HepG2 (cell line): ENCODE data around the gene TCAP. TPM values are rescaled to one million over a fixed set of nuclear protein-coding genes. Genes with fewer than 3 reads are reported as not detected.

Experiments
- ATF1 ChIP-seq: IDR thresholded peaks from 2 replicates; pipeline ENCODE4 v1.6.1; 2016; ENCODE audit warnings: mild to moderate bottlenecking, control low read depth
- CREBL2 ChIP-seq: sonication (generic); formaldehyde crosslinking; IDR thresholded peaks from 2 replicates; pipeline ENCODE4 v1.8.1; 2023; ENCODE audit warnings: missing genetic modification reagents, mild to moderate bottlenecking, borderline replicate concordance
- DDIT3 ChIP-seq: sonication (generic); formaldehyde crosslinking; IDR thresholded peaks from 2 replicates; pipeline ENCODE4 v1.4.0; 2020; ENCODE audit warnings: mild to moderate bottlenecking, missing genetic modification reagents
- KIAA2018 ChIP-seq: sonication (generic); formaldehyde crosslinking; IDR thresholded peaks from 2 replicates; pipeline ENCODE4 v1.5.0; 2020; ENCODE audit warnings: mild to moderate bottlenecking, missing genetic modification reagents, borderline replicate concordance
- MAFK ChIP-seq, 2 experiments: IDR thresholded peaks in 1 of 2; conservative IDR thresholded peaks in 1 of 2; 2 replicates each; pipeline ENCODE4 v1.6.1; 2011; ENCODE audit warnings: improper control_type of control experiment in 2 of 2, low read length in 2 of 2
- NFATC3 ChIP-seq: sonication (generic); formaldehyde crosslinking; IDR thresholded peaks from 2 replicates; pipeline ENCODE4 v1.5.1; 2020; ENCODE audit warnings: mild to moderate bottlenecking, missing genetic modification reagents
- NRL ChIP-seq: sonication (generic); formaldehyde crosslinking; IDR thresholded peaks from 2 replicates; pipeline ENCODE4 v1.5.0; 2020; ENCODE audit warnings: missing genetic modification reagents, mild to moderate bottlenecking, moderate library complexity, borderline replicate concordance
- SOX6 ChIP-seq, 2 experiments: fragments of 450-650 bp in 1 of 2; sonication (generic) in 1 of 2; formaldehyde crosslinking in 1 of 2; IDR thresholded peaks; 2 replicates each; pipeline versions ENCODE4 v1.4.0 to v1.6.1; 2017 to 2020; ENCODE audit warnings: antibody characterized with exemption in 1 of 2, mild to moderate bottlenecking in 1 of 2, missing genetic modification reagents in 1 of 2
- TFDP1 ChIP-seq: IDR thresholded peaks from 2 replicates; pipeline ENCODE4 v1.6.1; 2016; ENCODE audit warnings: missing compliant biosample characterization, missing genetic modification reagents, borderline replicate concordance
- YY1 ChIP-seq: IDR thresholded peaks from 2 replicates; pipeline ENCODE4 v1.6.1; 2011; ENCODE audit warnings: low read length, low read depth, moderate library complexity, mild to moderate bottlenecking; ENCODE audit not compliant: insufficient read depth, insufficient replicate concordance
- ZBTB33 ChIP-seq: sonication (generic); formaldehyde crosslinking; IDR thresholded peaks from 2 replicates; pipeline ENCODE4 v1.4.0; 2020; ENCODE audit warnings: missing genetic modification reagents
- ZNF770 ChIP-seq: sonication (generic); formaldehyde crosslinking; IDR thresholded peaks from 2 replicates; pipeline ENCODE4 v1.5.0; 2020; ENCODE audit warnings: mild to moderate bottlenecking, missing genetic modification reagents
- polyA plus RNA-seq, 8 experiments: library from polyadenylated mRNA; depleted of rRNA in 3 of 8; stranded (reverse) in 7 of 8; unstranded in 1 of 8; fragments of >200 nt; fragmentation: Illumina TruSeq in 4 of 8; extraction: Trizol in 4 of 8; gene quantifications; 2 replicates each; pipeline versions ENCODE4 v1.2.1 to v1.2.3, GENCODE V29; 2011 to 2016; ENCODE audit warnings: low read depth in 4 of 8, missing spikeins in 1 of 8, mixed read lengths in 1 of 8; ENCODE audit not compliant: insufficient read depth in 1 of 8
- total RNA-seq, 5 experiments: library from RNA; depleted of rRNA; stranded (reverse); fragments of >200 nt; fragmentation: Illumina TruSeq; extraction: Trizol; gene quantifications; 2 replicates each; pipeline ENCODE4 v1.2.3, GENCODE V29; 2016; ENCODE audit warnings: low read depth in 1 of 5

Gene TCAP
- total and polyA plus RNA-seq, 2 of the 13 experiments (the other 11 are each of a cell fraction or from before 2014, with no cell fraction given), result 0.24 to 0.65 TPM

- TF ChIP-seq KIAA2018 (no peak), TFDP1 (CRISPR knock-in tag) (peak; percentile 28; the same call in 1 of the 2 replicates), YY1 (peak; percentile 87), CREBL2 (CRISPR knock-in tag) (no peak), DDIT3 (CRISPR knock-in tag) (no peak), NRL (CRISPR knock-in tag) (0 out of 2 replicates have a peak, but pooled peaks have one; percentile 69), MAFK (conservative IDR thresholded peaks at IDR 0.05 in 1 of 2, IDR thresholded peaks at IDR 0.05 in 1 of 2; ENCODE audit: low read length in 2 of 2) (no peak), SOX6 (IDR thresholded peaks at IDR 0.05) (no peak), SOX6 (CRISPR knock-in tag; IDR thresholded peaks at IDR 0.05) (no peak), ZBTB33 (CRISPR knock-in tag) (no peak; the same call in 1 of the 2 replicates), ZNF770 (CRISPR knock-in tag) (no peak), ATF1 (CRISPR knock-in tag) (no peak), NFATC3 (CRISPR knock-in tag) (no peak)
These were observed 22.7 kb downstream of the TCAP start, which contains the start of gene PGAP3 (continued) for GRCh38 chr17:39687546-39688474.
